Measurements from ENCODE around the gene ZMIZ1.

The ZMIZ1 gene

DNA sequence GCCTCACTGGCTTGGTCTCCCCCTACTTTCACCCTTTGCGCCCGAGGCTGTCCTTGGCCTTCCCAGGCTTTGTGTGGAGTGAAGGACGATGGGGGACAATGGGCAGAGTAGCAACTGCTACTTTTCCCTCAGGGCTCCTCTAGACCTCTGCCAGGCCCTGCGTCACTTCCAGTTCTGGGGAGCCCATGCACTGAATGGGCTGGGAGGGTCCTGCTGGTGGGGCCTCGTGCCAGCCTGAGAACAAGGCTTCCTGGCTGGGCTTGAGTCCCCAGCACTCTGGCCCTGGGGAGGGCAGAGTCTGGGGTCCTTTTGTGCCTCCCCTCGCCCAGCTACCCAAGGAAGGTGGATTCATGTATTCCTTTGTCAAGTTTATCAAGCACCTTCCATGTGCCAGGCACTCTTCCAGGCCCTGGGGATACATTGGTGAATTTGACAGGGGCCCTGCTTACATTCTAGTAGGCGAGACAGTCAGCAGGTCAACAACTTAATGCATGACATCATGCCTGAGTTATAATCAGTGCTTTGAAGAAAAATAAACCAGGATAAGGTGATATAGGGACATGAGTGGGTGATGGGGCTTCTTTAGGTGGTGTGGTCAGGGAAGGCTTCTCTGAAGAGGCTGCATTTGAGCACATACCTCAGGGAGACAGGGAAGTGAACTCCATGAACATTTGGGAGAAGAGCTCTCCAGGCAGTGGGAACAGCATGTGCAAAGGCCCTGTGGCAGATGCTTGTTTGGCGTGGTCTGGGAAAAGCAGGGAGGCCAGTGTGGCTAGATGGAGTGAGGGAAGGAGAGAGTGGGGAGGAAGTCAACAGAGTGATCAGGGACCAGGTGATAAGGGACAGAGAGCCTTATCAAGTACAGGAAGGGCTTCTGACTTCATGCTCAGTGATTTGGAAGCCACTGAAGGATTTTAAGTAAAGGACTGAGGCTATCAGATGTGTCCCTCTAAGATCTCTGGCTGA lies 14.1 kb downstream of the ZMIZ1 start:
- DNase-seq: no peak

DNA sequence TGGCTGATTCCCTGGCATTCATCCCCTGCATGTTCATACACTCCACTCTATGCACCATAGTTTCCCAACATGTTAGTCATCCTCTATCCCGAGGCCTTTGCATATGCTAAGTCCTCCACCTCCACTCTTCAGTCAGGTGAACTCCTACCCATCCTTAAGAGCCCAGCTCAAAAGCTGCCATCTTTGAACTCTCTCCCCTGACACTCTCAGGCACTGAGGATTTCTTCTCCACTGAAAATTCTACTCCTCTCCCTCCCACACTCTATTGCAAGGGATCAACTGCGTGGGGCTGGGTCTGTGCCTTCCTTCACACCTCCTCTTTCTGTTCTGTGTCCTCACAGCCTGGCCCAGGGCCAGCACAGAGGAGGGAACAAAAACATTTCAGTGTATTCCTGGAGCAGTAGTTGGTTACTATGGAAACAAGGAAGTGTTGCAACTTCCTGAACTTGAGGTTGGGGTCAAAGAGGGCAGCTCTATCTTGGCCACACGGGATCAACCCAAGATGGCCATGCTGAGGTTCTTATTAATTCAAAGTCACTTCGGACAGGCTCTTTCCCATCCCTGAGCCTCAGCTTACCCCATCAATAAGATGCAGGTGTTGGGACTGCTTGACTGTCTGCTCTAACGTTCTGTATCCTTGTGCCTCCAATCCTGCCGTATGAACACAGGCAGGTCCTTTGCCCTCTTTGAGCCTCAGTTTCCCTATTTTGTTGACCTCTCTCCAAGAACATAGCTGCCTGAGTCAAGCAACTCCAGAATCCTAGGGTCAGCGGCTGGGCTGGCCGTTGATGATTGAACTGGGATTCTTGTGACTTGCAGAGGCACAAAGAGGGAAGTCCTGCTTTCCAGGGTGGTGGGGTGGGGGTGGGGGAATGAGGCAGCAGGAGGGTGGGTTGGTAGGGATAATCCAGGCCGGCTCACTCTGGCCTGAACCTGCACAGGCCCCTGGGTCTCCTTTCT lies 15.5 kb downstream of the ZMIZ1 start:
- no peak for DNase-seq

DNA sequence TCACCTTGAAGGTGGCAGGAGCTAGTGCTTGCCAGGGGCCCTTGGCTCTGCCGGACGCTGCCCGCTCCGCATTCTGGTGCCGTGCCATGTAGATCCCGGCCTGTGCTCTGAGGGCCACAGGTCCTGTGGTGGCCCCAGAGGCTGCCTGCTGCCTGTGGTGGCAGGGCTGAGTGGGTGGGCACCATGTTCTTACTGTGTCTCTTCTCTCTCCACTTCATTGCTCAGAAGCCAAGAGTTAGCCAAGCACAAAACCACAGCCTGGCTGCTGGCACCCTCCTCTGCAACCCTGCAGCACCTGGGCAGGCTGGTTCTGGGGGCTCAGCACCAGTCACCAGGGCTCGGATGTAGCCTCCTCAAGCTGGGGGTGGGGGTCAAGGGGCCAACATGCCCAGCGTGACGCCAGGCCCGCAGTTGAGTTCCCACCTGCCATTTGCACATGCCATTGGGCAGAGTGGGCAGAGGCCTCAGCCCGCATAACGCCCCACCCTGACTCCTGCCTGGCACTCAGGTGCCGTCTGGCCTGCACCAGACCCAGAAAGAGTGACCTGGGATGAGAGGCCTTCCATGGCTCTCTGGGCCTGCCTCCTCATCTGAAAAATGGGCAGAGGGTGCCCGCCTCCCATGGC lies 16.3 kb downstream of the ZMIZ1 start:
- no peak for DNase-seq

DNA sequence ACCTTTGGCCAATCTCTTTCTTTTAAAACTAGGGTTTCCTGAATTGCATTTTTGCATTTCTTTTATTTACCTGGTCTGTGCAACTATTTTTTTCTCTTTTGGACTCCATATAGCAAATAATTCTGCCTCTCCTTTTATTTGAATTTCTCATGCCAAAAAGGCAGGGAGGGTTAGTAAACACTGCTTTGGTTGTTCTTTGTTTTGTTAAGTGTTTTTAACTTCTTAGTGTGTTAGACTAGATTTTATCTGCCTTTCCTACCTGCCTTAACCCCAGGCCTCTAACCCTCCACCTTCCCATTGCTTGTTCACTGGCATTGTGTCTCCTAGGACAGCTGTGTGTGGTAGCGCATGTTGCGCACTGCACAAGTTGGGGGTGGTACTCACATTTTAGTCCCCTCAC lies 18.1 kb downstream of the ZMIZ1 start:
- DNase-seq: no peak

DNA sequence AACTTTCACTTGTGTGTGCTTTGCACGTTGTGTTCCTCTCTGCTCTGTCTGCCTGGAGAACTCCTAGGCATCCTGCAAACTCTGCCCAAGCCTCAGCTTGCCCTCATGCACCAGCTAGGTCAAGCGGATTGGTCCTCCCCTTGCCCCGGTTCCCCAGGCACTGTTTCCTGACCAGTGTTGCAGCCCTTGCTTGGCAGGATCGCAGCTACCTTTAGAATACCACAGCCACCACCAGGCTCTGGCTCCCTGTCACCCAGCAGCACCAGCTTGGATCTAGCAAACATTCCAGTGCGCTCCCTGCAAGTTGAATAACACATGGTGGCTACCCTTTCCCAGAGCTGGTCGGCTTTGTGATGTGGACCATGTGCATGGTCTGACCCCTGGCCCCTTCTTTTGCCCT lies 19.0 kb downstream of the ZMIZ1 start:
- no peak for DNase-seq

DNA sequence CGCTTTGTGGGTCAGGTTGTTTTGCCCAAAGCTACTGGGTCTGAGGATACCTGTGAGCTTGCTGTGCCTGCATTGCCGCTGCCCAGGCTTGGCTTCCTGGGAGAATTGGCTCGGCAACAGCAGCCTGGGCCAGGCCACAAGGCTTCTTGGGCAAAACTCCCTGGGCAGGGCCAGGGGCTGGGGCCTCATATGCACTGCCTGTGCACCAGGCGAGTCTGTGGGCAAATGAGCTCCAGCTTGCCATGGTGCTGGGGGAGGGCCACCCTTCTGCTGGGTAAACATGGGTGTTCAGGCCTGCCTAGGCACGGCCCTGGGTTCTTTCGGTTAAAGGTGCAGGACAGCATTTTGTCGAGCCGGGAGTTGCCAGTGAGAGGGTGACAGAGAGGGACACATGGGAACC lies 19.4 kb downstream of the ZMIZ1 start:
- DNase-seq: no peak

DNA sequence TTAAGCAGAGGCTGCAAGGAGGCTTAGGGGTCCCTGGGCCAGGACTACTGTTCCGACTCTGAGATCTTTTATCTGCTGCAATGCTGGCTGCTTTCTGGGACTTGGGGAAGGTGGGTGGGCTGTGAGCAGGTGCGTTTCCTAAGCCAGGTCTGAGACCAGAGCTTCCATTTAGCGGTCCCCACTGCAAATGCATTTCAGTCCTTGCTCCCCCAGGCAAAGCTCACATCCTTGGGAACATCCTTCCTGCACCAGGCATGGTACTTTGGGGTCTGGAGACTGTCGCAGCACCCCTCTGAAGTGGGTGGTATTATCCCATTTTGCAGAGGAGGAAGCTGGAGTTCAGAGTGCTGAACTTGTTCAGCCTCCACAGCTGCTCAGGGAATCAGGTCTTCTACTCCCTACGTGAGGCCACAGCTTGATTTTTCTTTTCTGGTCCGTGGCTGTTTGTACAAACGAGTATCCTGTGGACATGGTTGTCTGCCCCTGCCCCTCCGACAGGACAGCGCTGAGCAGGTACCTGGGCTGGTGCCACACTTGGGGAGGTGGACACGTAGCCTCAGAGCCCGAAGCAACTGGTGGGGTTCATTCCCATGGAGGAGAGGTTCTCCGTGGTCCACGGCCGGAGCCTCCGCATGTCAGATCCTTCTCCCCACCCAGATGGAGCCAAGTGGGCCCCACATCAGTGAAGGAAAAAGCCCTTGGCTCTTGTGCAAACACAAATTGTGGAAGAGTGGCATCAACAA lies 20.0 kb downstream of the ZMIZ1 start:
- no peak for DNase-seq

DNA sequence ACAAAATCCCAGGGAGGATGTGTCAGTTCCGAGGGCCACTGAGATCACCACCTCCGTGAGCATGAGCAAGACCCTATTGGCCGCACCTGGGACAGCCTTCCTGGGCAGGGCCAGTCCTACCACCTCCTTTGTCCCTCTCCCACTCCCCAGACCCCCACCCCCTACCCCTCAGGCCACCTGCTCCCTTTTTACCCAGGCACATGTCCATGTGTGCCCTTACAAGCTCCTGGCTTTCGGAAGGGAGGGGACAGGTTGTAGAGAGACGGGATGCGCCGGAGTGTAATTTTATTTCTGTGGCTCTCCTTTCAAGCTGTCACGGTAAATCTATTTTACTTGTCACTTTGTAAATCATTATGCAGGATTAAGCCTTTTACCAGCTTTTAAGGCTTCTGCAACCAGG lies 20.9 kb downstream of the ZMIZ1 start:
- DNase-seq: no peak

DNA sequence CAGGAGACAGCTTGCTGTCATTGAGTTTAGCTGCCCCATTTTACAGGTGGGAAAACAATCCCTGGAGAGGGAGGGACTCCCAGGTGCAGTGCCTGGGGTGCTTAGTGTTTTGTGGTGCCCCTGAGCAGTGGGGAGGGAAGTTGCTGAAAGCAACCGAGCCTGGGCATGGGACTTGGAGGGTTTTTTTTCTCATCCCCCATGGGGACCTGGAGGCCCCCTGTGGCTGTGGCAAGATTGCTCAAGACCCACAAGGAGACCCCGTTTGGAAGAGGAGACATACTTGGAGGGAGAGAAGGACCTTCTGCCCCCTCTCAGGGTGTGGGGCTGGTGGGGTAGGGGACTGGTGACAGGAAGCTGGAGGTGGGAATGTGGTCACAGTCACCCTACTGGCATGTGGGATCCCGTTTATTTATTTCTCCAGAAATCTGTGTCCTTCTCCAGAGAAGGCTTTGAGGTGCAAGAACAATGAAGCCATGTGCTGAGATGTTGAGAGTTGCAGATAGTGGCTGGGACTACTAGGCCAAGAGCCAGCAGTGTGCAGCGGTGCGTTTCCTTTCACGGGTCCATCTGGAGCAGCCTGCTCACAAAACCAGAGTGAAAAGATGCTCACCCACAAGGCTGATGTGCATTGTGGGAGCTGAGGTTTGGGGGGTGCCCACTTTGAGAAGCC lies 21.5 kb downstream of the ZMIZ1 start:
- DNase-seq: no peak

DNA sequence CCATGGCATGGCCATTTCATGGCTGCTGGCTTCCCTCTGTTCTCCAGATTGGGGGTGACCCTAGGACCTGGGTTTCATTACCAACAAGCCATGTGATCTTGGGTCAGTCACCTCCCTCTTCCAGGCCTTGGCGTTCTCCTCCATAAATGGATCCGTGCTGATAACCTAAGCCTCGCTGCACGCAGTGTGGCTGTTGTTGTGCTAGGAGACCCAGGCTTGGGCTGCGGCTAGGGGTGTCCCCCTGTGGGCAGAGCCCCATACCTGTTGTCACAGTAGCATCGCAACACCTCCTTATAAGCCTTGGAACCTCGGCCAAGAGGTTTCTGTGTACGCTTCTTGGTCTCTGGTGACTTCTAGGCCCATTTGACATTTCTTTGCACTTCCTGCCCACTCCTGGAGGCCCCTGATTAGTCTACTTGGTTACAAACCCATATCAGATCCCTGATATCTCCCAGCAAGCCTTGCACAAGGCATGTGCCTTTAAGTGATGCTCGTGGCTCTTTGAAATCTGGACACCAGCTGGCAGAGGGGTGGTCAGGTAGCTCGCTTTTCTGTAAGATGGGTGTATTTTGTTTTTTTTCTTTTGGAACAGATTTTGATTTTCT lies 23.6 kb downstream of the ZMIZ1 start:
- no peak for DNase-seq

DNA sequence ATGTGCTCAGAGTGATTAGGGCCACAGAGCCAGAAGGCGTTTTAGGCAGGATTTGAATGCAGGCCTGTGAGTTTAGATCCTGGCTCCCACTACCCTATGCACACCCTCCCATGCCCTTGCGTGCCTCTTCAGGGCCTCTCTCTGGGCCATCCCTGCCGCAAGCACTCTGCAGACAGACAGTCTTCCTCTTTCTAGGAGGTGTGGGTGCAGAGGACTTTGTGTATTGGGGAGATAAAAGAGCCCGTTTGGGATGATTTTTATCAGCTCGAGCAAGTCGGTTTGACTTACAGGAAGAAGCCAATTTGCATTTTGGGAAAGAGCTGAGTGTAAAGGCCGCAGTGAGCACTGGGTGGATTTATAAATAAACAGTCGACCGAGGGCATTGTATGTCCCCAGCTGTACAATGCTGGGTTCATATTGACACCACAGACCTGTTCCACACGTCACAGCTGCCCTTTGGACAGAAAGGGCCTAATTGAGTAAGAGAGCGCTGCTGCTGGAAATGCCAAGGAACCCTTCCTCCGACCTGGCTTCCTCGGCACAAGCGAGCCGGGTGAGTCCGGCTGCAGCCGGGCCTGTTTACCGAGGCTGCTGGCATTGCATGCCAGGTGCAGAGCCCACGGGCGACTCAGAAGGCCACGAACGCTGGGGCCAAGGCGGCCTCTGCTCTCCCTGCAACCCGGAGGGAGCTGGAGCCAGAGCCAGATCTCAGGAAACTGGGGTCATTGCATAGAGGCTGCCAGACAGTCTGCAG lies 25.1 kb downstream of the ZMIZ1 start:
- no peak for DNase-seq

DNA sequence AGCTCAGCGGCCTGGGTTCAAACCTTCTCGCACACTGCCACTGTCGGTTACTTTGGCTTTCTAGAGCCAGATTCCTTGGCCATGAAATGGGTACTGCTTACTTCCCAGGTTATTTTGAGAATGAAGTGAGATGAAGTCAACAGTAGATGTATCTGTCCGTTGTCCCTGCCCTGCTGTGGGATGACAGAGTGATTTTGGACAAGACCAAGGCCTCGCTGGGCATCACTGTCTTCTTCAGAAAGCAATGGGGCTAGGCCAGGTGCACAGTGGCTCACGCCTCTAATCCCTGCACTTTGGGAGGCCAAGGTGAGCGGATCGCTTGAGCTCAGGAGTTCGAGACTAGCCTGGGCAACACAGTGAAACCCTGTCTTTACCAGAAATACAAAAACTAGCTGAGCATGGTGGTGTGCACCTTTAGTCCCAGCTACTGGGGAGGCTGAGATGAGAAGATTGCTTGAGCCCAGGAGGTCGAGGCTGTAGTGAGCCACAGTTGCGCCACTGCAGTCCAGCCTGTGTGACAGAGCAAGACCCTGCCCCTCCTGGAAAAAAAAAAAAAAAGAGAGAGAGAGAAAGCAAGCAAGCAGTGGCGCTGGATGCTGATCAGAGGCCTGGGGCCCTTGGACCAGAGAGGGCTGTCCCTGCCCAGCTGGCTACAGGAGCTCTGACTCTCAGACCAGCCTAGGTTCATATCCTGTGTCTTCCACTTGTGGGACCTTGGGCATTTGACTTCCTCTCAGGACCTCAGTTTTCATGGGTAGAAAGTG lies 25.8 kb downstream of the ZMIZ1 start:
- no peak for DNase-seq

DNA sequence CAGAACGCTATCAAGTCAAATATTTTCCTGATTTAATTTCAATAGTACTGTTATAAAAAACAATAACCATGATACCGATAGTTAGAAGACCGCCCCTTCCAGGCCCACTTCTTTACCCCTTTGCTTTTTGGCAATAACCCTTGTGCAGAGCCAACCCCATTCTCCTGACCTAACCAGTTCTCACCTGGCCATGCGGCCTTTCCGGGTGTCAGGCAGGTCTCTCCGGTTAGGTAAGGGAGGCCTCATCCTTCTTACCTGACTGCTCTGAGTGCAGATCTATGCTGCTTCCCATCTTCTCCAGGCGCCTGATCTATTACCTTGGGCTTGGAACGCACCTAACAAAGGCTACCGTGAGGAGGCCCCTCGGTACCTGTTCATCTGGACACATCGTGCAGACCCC lies 26.6 kb downstream of the ZMIZ1 start:
- no peak for DNase-seq

DNA sequence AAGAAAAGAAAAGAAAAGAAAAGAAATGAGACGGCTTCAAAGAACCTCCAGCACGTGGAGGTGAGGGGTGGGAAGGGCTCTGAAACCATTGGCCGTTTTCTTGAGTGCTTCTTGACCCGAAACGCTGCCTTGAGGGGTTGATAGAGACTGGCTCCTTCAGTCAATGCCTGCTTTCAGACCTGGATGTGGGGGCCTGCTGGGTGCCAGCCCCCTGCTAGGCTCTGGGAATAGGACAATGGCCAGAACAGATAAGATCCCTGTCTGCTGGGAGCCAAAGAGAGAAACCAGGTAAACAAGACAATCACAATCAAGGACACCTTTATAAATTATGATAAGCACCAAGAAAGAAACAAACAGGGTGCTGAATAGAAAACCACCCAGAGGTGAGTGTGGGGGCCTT lies 27.7 kb downstream of the ZMIZ1 start:
- no peak for DNase-seq

DNA sequence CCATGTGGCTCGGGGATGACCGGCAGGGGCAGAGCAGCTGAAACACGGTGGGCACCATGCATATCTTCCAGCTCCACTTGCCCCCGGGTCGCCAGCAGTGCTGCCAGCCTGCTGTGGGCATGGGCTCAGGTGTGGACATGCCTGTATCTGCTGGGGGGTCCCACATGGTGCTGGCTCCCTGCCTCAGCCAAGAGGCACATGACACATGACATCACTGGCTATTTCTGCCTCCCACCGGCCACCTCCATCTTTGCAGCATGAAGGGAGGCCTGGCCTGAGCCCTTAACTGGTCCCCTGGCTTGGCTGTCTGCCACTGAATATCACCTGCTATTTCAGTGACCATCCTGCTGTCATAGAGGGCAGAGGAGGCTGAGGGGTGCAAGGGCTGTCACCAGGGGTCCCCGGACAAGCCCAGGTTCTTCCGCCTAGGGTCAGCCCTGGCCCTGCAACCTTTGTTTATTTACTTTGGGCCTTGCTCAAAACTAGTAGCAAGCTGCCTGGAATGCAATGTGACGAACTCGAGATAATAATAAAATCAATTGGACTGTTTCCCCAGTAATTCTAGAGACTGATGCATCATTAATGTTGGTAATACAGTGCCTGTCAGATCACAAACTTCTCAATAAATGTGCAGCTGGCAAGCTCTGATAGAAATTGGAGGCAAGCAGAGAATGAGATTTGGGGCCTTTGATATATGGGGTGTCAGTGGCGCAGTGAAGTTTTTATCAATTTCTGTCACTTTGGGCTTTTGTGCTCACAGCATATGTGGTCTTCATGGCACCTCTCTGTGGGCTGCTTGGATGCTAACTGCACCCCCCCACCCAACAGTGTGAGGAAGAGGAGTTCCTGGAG lies 28.5 kb downstream of the ZMIZ1 start:
- no peak for DNase-seq

DNA sequence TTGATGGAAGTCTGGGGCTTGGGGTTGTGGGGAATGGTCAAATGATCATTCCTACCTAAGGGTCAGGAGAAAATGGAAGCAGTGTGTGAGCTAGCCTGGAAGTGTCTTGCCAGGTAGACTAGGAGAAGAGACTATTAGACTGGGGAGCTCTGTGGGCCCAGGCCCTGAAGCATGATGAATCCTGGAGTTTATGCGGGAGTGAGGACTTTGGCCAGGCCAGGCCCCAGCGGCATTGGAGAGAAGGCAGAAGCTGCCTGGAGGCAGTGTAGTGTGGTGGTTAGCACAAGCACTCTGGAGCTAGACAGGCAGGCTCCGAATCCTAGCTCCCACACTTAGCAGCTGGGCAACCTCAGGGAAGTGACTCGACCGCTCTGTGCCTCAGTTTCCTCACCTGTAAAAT lies 29.3 kb downstream of the ZMIZ1 start:
- DNase-seq: no peak

DNA sequence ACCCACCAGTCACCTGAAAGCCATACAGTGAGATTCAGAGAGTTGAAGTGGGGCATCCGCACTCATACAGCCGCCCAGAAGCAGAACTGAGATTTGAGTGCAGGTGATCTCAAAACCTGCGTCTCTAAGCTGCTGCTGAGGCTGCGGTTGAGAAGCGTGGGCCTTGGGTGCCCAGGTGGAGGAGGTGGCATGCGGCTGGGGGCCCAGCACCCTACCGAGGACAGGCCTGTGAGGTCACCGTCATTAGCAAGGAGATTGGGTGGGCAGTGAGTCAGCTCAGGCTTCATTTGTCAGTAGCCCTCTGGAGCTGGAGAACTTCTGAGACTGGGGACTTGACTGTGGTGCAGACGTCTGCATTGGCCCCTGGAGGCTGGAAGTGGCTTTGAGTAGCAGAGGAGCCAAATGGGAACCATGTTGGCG lies 29.8 kb downstream of the ZMIZ1 start:
- DNase-seq: no peak

DNA sequence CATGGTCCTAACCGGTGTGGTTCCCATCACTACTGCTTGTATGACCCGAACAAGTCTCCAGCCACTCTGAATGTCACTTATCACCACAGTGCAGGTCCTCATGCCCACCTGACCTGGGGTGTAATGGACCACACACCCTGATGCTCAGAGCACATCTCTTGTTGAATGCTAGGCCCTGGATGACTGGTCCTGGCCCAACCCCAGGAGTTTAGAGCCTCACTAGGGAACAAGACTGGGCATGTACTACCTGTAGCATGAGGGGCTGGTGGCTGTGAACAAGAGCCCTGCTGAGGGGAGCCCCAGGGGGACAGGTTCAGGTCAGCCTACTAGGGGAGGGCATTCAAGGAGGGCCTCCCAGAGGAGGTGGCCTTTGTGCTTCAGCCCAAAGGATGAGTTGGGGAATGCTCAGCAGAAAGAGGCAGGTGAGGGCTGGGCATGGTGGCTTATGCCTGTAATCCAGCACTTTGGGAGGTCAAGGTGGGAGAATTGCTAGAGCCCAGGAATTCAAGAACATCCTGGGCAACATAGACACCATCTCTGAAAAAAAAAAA lies 31.2 kb downstream of the ZMIZ1 start:
- DNase-seq: no peak

DNA sequence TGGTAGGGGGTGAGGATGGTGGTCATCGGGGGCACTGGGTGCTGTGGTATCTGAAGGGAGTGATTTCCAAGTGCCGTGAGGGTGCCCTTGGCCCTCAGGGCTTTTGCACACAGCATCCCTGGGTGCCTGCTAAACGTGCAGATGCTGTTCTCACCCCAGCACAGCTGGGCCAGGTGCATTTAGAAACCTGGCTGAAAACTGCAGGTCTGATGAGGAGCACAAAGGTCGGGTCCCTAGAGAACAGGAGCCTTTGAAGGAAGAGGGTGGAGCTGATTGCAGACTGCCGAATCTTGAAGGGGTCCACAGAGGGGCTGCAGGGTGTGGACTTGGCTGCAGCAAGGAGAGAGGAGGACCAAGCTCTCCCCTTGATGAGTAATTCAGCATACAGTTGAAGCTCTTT lies 32.0 kb downstream of the ZMIZ1 start:
- DNase-seq: no peak
